GM12878 (cell line): ENCODE data around the gene BIVM. TPM values are rescaled to one million over a fixed set of nuclear protein-coding genes. Genes with fewer than 3 reads are reported as not detected.

Source experiments
- ATAC-seq: fragments of 200-7000 bp; cut with Tn5 transposase; 3 replicates; pipeline ENCODE4 v1.9.1; 2020; ENCODE audit warnings: mild to moderate bottlenecking, moderate library complexity
- BruUV-seq: library from RNA; stranded (reverse); fragments of 400-500 nt; replicated peaks from 2 replicates; lab custom pipeline; 2021; lab: Mats Ljungman, UMichigan
- CTCF ChIA-PET: fragments of 300-600 bp; sonication (Branson Sonifier 250); formaldehyde crosslinking; extraction: SDS; loops from one replicate; lab custom pipeline; 2021; ENCODE audit warnings: inconsistent platforms; lab: Yijun Ruan, JAX
- POLR2A ChIA-PET: fragments of 350-600 bp; formaldehyde crosslinking; extraction: SDS; loops from one replicate; lab custom pipeline; 2021; ENCODE audit warnings: inconsistent platforms; lab: Charles Lee
- RAD21 ChIA-PET: fragments of 300-600 bp; sonication (Branson Sonifier 250); formaldehyde crosslinking; loops from one replicate; lab custom pipeline; 2023; ENCODE audit warnings: antibody characterized with exemption; ENCODE audit not compliant: unreplicated experiment; lab: Charles Lee
- SMC1A ChIA-PET: fragments of 300-600 bp; sonication (Branson Sonifier 250); formaldehyde crosslinking; loops from one replicate; lab custom pipeline; 2023; ENCODE audit not compliant: unreplicated experiment, uncharacterized antibody; lab: Charles Lee
- DNase-seq: peaks from one replicate; pipeline ENCODE4 v3.0.0-alpha.2; 2011; ENCODE audit warnings: low read depth, low spot score
- FAIRE-seq: peaks from 3 replicates; lab custom pipeline; 2011; peaks lifted over from hg19 to GRCh38; lab: Jason Lieb, UNC
- H2AFZ ChIP-seq: 2 replicates; pipeline ENCODE4 v1.6.0; 2011; ENCODE audit warnings: low read depth, low read length, control low read depth; ENCODE audit not compliant: control insufficient read depth
- H3K27ac ChIP-seq: 2 replicates; pipeline ENCODE4 v1.5.1; 2011; ENCODE audit warnings: control low read depth; ENCODE audit not compliant: control insufficient read depth, insufficient read depth
- H3K27me3 ChIP-seq, 2 experiments: replicated peaks in 1 of 2; 2 replicates each; pipeline versions ENCODE4 v1.6.0 to v1.6.1; 2011; ENCODE audit warnings: low read length in 1 of 2; ENCODE audit not compliant: control insufficient read depth in 2 of 2, insufficient read depth in 2 of 2
- H3K36me3 ChIP-seq, 2 experiments: 2 replicates each; pipeline ENCODE4 v1.5.1; 2011; ENCODE audit warnings: low read length in 1 of 2; ENCODE audit not compliant: control insufficient read depth in 2 of 2, insufficient read depth in 2 of 2
- H3K4me1 ChIP-seq: 2 replicates; pipeline ENCODE4 v1.6.1; 2011; ENCODE audit warnings: mild to moderate bottlenecking, low read length, moderate library complexity, mixed read lengths; ENCODE audit not compliant: control insufficient read depth, insufficient read depth
- H3K4me2 ChIP-seq: 2 replicates; pipeline ENCODE4 v1.6.0; 2011; ENCODE audit warnings: control low read depth; ENCODE audit not compliant: control insufficient read depth, insufficient read depth
- H3K4me3 ChIP-seq: fragments of 200-600 bp; sonication (generic); 2 replicates; pipeline ENCODE4 v1.5.1; 2016
- H3K79me2 ChIP-seq: 2 replicates; pipeline ENCODE4 v1.6.0; 2011; ENCODE audit warnings: low read length; ENCODE audit not compliant: control insufficient read depth, insufficient read depth
- H3K9ac ChIP-seq: 2 replicates; pipeline ENCODE4 v1.8.0; 2011; ENCODE audit warnings: low read length, control low read depth, mixed read lengths; ENCODE audit not compliant: control insufficient read depth, insufficient read depth
- H3K9me3 ChIP-seq: replicated peaks from 3 replicates; pipeline ENCODE4 v1.5.1; 2011; ENCODE audit warnings: mild to moderate bottlenecking, low read length; ENCODE audit not compliant: control insufficient read depth, insufficient read depth
- H4K20me1 ChIP-seq: 2 replicates; pipeline ENCODE4 v1.6.0; 2011; ENCODE audit not compliant: control insufficient read depth, insufficient read depth
- BMI1 ChIP-seq: fragments of 450-650 bp; IDR thresholded peaks from 2 replicates; pipeline ENCODE4 v1.6.1; 2016; ENCODE audit warnings: mild to moderate bottlenecking, moderate library complexity, borderline replicate concordance
- CBX3 ChIP-seq: fragments of 200-600 bp; sonication (generic); IDR thresholded peaks from 2 replicates; pipeline ENCODE4 v1.6.1; 2016; ENCODE audit warnings: low read depth, borderline replicate concordance
- ELK1 ChIP-seq: IDR thresholded peaks from 2 replicates; pipeline ENCODE4 v1.6.1; 2012; ENCODE audit warnings: low read depth, low read length, improper control_type of control experiment
- EP300 ChIP-seq, 2 experiments: fragments of 150-350 bp in 1 of 2; IDR thresholded peaks; 2 replicates each; pipeline ENCODE4 v1.6.1; 2011 to 2012; ENCODE audit warnings: low read depth in 2 of 2, low read length in 2 of 2, borderline replicate concordance in 1 of 2, improper control_type of control experiment in 1 of 2, inconsistent platforms in 1 of 2; ENCODE audit not compliant: control insufficient read depth in 1 of 2
- GABPA ChIP-seq: IDR thresholded peaks from 2 replicates; pipeline ENCODE4 v1.6.1; 2014; ENCODE audit warnings: antibody characterized with exemption, low read depth, mild to moderate bottlenecking, inconsistent platforms
- NFYA ChIP-seq: IDR thresholded peaks from 2 replicates; pipeline ENCODE4 v1.6.1; 2011; ENCODE audit warnings: low read depth, mild to moderate bottlenecking, low read length, improper control_type of control experiment, borderline replicate concordance
- POLR2A ChIP-seq: IDR thresholded peaks from 2 replicates; pipeline ENCODE4 v1.6.1; 2011; ENCODE audit warnings: low read depth, mild to moderate bottlenecking, low read length
- RAD21 ChIP-seq: IDR thresholded peaks from 2 replicates; pipeline ENCODE4 v1.6.1; 2011; ENCODE audit warnings: mild to moderate bottlenecking, low read depth, low read length, moderate library complexity; ENCODE audit not compliant: insufficient read depth
- ZBED1 ChIP-seq: IDR thresholded peaks from 2 replicates; pipeline ENCODE4 v1.6.1; 2016; ENCODE audit warnings: borderline replicate concordance
- WGBS: methylation state at CpG from one replicate; pipeline ENCODE4 v1.1.6; 2016; ENCODE audit warnings: low lambda C conversion rate; ENCODE audit not compliant: insufficient replicate concordance, insufficient coverage; ENCODE audit errors: missing lambda C conversion rate; 5-methylcytosine and 5-hydroxymethylcytosine counted together
- in situ Hi-C: fragments of 300-500 bp; cut with MboI; formaldehyde crosslinking; loops from 9 replicates; pipeline ENCODE4 v1.14.3; 2018; ENCODE audit warnings: mixed read lengths
- intact Hi-C: fragments of 100-400 bp; cut with micrococcal nuclease; formaldehyde crosslinking; loops from one replicate; pipeline ENCODE4 v1.14.2; 2022; ENCODE audit not compliant: unreplicated experiment
- polyA plus RNA-seq, 11 experiments: library from polyadenylated mRNA; depleted of rRNA in 4 of 11; unstranded in 6 of 11; stranded (reverse) in 5 of 11; fragments of >200 nt; fragmentation: Nextera tagmentation in 4 of 11; fragmentation: Illumina TruSeq in 1 of 11; extraction: Ambion mirVana in 4 of 11; extraction: Trizol in 1 of 11; gene quantifications; 1 replicate in 1 of 11; 2 replicates in 10 of 11; pipeline versions ENCODE4 v1.2.1 to v1.2.3, GENCODE V29; 2011 to 2016; ENCODE audit warnings: inconsistent platforms in 2 of 11, missing spikeins in 2 of 11, low read depth in 1 of 11
- total RNA-seq, 4 experiments: library from RNA; depleted of rRNA in 3 of 4; stranded (reverse); fragments of >200 nt in 3 of 4; fragmentation: Illumina TruSeq in 1 of 4; extraction: Trizol in 1 of 4; gene quantifications; 2 replicates each; pipeline versions ENCODE4 v1.2.1 to v1.2.3, GENCODE V29; 2013 to 2021
- TF ChIP-seq, protein P1 (sequence below): IDR thresholded peaks from 2 replicates; pipeline ENCODE4 v1.6.1; 2011; ENCODE audit warnings: low read depth, low read length, improper control_type of control experiment, borderline replicate concordance

BIVM gene
- total and polyA plus RNA-seq, 10 of the 15 experiments (the other 5 are each of a cell fraction or from before 2014, with no cell fraction given): 3.4 to 20.1 (median 14.1) TPM

DNA sequence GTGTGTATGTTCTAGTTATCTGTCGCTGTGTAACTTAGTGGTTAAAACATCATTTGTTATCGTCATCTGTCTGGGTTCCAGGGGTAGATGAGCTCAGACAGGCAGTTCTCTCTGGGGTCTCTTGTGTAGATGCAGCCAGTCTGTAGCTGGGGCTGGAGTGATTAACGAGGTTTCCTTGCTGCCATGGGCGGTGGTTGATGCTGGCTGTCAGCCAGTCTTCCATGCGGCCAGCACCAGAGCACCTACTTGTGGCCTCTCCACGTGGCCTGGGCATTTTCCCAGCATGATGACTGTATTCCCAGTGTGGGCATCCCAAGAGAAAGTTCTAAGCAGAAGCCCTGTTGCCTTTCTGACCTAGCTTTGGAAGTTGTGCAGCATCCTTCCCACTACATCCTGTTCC, 57.6 kb downstream of the BIVM start:
- ChIA-PET CTCF (interaction anchor here (0.9 to 1.9 kb wide), 4 partner anchors 9 to 266 kb away, joined by 3 to 12 read pairs (median 4); no protein-coding TSS in a partner anchor), POLR2A (no interaction called here), RAD21 (interaction anchor here (1.1 kb wide), 1 partner anchor 267 kb away, joined by 3 read pairs; no protein-coding TSS in a partner anchor), SMC1A (interaction anchor here (0.9 to 1.5 kb wide), 4 partner anchors 14 to 277 kb away, joined by 3 to 5 read pairs (median 4); no protein-coding TSS in a partner anchor)
- Histone ChIP-seq H3K9ac (no peak overlapping the region), H3K79me2 (no peaks in the 10 kb centered on the region), H3K9me3 (no peaks in the 10 kb centered on the region), H3K27ac (no peak overlapping the region), H3K4me3 (no peak overlapping the region), H3K27me3 (no peaks in the 10 kb centered on the region), H4K20me1 (no peaks in the 10 kb centered on the region), H2AFZ (no peak overlapping the region), H3K36me3 (peaks cover 6 to 47% of the 10 kb centered on the region in 2 experiments), H3K4me2 (no peak overlapping the region), H3K4me1 (peaks cover 4% of the 10 kb centered on the region; the same call in 1 of the 2 replicates)
- in situ Hi-C loops: no loop called here
- FAIRE-seq (no peak), ATAC-seq (no peak), DNase-seq (no peak)
- WGBS: 83% methylated on average over 6 of the region's 6 CpGs
- TF ChIP-seq ZBED1 (no peak), GABPA (no peak), POLR2A (no peak), EP300 (IDR thresholded peaks at IDR 0.05; ENCODE audit: borderline replicate concordance in 1 of 2, control insufficient read depth in 1 of 2, low read depth in 2 of 2, low read length in 2 of 2) (no peak), CBX3 (no peak), BMI1 (no peak), NFYA (no peak), ELK1 (no peak), RAD21 (no peak)
- TF ChIP-seq, protein P1, sequence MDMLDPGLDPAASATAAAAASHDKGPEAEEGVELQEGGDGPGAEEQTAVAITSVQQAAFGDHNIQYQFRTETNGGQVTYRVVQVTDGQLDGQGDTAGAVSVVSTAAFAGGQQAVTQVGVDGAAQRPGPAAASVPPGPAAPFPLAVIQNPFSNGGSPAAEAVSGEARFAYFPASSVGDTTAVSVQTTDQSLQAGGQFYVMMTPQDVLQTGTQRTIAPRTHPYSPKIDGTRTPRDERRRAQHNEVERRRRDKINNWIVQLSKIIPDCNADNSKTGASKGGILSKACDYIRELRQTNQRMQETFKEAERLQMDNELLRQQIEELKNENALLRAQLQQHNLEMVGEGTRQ: no peak
- intact Hi-C loops: no loop called here
- no TSS peak for BruUV-seq
